Activated naive CD4-positive, alpha-beta T cell treated with Interleukin-2 at 50 U/mL for 16 hours (primary cell): ENCODE results near the gene MAPKAPK2.
"Not testable (repeated sequence)": the region's sequence is repeated elsewhere in the genome, so short reads cannot be mapped to it uniquely, and the experiment has no call there.

Experiments used
- DNase-seq: peaks from one replicate; pipeline ENCODE4 v3.0.0-alpha.2; 2020

MAPKAPK2 gene

DNA sequence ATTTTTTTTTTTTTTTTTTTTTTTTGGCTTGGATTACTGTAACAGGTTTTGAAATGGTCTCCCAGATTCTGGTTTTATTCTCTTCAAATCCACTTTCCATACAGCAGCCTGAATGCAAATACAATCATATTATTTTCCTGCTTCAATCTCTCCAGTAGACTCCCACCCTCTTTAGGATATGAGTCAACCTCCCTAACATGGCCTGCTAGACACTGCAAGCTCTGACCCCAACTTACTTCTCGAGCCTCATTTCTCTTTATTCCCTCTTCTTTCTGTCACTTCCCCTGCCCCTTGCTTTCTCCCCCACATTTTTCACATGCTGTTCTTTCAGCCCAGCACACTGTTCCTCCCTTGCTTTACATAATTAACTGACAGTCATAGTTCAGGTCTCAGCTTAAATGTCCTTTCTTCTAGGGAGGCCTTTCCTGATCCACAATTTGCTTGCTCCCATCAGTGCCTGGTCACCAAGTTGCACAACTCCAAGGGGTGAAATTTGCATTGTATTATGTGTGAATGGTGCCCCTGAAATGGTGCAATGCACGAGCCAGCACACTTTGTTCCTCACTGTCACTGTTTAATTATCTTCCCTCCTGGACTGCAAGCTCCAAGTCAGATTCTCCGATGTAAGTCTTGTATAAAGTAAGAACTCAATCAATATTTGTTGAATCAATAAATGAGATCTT, 63.8 kb downstream of the MAPKAPK2 start:
- DNase-seq = no peak

DNA sequence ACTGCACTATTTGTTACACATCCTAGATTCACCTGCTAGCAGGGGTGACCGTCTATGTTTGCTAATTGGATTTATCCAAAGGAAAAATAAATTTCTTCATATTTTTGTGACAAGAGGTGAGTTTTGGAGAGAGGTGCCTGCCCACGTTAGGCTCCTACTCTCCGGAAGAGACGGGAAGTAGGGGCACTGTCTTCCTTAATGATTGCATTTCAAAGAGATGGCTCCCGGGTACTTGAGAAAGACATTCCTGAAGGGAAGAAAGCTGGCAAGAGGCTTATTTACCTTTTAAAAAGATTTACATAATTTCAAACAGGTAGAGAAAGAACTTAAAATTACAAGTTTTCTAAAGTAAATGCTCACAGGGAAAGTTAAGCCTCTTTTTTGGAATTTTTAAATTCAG, 67.2 kb downstream of the MAPKAPK2 start:
- DNase-seq = no peak

DNA sequence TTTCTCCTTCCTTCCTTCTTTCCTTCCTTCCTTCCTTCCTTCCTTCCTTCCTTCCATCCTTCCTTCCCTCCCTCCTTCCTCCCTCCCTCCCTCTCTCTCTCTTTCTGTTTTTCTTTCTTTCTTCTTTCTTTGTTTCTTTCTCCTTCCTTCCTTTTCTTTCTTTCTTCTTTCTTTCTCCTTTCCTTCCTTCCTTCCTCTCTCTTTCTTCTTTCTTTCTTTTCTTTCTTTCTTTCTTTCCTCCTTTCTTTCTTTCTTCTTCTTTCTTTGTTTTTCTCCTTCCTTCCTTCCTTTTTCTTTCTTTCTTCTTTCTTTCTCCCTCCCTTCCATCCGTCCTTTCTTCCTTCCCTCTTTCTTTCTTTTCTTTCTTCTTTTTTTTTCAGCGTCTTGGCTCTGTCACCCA, 67.8 kb downstream of the MAPKAPK2 start:
- no peak for DNase-seq

DNA sequence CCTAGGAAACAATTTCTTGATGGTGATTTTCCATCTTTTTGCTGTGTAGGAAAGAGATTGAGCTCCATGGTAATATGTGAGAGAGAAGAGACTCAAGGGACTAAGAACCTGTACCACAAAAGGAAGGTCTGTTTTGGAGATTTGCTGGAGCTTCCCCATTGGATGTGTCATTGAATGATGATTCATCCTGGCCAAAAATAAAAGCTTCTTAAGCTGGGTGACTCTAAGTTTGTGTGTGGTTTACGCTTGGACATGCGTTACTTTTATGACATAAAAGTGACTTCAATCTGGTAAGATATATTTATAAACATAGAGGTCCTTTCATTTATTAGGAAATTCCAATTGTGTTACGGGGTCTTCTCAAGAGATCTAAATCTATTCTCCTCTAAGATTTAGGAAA, 68.4 kb downstream of the MAPKAPK2 start:
- no peak for DNase-seq

DNA sequence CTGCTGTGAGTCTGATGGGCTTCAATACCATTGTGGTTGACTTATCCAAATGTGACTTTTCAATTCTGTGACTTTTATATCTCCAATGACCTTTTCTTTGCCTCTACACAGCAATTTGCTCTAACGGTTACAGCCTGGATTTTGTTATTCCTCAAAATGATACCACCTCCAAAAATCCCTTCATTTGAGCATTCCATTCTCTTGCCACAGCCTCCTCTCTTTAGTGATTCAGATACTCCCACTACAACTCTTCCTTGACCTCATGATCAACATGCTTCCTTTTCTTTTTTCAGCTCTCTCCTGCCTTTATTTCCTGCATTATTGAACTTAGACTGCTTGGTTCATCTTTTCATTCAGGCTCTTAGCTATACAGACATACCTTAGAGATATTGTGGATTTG, 69.3 kb downstream of the MAPKAPK2 start:
- no peak for DNase-seq

DNA sequence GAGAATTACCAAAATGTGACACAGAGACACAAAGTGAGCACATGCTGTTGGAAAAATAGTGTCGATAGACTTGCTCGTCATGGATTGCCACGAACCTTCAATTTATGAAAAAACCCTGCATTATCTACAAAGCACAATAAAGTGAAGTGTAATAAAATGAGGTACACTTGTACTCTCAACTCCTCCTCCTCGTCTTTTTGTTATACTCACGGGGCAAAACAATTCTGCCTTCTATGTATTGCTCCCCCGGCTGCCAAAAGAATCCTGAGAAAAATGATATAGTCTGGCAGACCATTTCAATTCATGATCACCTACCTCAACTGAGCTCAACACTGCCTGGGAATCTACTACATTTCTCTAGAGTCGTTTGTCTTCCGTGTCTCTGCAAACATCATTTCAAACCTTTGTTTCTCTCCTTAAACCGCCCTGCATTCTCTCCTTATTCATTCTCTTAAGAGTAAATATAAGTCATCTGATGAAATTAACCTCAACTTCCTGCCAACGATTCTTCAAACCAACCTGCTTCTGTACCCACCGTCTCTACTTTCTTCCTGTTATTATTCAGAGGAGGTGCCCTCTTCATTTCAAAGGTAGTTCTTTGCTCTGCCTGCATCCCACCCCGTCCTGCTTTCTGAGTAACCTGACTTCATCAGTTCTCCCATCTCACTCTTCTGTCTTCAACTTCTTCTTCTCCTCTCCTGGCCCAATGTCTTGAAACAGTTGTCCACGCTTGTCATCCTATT, 73.0 kb downstream of the MAPKAPK2 start:
- peak; percentile 34 for DNase-seq

DNA sequence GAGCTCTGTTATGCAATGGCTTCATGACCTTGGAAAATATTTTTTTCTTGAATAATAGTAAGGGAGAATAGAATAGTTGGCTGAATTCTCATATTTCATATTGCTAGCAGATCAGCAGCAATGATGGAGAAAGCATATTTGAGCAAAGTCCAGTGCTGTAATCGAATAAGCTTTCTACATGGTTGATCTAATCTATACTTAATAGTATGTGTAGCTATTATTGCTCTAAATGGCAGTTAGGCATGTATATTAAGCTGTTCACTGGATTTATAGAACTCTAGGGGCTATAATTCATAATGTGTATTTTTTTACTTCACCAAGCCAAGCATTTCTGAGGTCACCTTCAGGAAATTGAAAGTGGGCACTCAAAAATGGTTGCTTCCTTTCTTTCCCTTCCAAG, 75.9 kb downstream of the MAPKAPK2 start:
- DNase-seq = no peak

DNA sequence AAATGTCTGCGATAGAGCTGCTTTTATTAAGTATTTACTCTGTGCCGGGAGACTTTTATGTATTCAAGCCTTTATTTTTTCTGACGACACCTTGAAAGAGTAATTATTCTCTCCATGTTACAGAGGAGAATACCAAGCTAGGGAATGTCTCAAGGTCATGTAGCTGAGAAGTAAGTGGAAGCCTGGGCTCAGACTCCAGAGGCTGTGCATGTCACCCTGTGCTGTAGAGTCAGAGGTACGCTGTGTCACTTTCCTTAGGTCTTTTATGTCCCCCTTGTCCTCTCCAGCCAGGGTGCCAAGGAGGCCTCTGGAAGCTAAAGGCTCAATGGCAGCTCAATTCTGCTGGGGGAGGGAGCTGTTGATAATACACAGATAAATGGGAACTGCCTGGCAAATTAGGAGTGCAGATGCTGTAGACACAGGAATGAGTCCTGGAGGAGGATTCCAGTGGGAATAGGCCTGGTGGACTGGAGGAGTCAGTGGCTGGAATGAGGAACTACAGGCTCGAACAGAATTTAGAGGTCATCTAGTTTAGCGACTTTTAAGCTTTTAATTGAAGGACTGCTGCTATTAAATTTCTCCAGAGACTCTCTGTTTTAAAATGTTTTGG, 76.6 kb downstream of the MAPKAPK2 start:
- no peak for DNase-seq

DNA sequence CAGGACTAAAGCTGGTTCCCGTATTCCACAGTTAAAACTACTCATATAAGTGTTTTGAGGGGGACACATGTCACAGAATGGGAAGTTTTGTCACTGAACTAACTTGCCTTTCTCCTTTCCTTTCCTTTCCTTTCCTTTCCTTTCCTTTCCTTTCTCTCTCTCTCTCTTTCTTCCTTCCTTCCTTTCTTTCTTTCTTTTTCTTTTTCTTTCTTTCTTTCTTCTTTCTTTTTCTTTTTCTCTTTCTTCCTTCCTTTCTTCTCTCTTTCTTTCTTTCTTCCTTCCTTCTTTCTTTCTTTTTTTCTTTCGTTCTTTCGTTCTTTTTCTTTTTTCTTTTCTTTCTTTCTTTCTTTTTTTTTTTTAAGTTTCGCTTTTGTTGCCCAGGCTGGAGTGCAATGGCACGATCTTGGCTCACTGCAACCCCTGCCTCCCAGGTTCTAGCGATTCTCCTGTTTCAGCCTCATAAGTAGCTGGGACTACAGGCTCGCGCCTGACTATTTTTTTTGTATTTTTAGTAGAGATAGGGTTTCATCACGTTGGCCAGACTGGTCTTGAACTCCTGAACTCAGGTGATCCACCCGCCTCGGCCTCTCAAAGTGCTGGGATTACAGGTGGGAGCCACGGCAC, 78.1 kb downstream of the MAPKAPK2 start:
- DNase-seq = not testable (repeated sequence)

DNA sequence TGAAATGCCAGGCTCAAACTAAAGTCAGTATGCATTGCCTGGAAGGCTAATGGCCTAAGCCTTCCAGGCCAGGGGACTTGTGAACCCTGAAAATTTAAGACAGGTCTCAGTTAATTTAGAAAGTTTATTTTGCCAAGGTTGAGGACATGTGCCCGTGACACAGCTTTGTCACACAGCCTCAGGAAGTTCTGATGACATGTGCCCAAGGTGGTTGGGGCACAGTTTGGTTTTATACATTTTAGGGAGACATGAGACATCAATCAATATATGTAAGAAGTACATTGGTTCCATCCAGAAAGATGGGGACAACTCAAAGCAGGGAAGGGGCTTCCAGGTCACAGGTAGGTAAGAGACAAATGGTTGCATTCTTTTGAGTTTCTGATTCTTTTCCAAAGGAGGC, 81.1 kb downstream of the MAPKAPK2 start:
- not testable (repeated sequence) for DNase-seq

DNA sequence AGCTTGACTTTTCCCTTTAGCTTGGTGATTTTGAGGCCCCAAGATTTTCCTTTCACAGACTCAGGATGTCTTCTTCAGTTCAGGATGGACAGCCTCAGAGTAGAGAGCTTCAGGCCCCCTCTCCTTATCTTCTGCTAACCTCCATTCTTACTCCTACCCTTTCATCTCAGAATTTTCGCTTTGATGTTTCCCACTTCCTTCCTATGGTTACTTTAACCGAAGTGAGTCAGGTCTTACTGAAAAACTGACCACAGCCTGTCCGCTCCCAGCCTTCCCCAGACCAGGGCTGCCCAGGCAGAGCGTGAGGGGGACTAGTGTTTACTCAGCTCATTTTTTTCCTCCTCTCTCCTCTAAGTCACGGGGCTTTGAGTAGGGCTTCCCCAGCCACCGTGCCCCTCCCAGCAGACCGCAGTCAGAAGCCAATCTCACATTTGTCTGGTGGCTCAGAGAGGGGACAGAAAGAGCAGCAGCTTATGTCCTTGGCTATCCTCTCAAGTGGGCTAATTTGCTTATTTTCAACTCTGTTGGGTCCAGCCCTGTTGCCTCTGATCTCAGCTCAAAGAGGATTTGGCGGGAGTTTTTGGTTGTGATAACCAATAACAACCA, 81.6 kb downstream of the MAPKAPK2 start:
- DNase-seq = peak; percentile 70

DNA sequence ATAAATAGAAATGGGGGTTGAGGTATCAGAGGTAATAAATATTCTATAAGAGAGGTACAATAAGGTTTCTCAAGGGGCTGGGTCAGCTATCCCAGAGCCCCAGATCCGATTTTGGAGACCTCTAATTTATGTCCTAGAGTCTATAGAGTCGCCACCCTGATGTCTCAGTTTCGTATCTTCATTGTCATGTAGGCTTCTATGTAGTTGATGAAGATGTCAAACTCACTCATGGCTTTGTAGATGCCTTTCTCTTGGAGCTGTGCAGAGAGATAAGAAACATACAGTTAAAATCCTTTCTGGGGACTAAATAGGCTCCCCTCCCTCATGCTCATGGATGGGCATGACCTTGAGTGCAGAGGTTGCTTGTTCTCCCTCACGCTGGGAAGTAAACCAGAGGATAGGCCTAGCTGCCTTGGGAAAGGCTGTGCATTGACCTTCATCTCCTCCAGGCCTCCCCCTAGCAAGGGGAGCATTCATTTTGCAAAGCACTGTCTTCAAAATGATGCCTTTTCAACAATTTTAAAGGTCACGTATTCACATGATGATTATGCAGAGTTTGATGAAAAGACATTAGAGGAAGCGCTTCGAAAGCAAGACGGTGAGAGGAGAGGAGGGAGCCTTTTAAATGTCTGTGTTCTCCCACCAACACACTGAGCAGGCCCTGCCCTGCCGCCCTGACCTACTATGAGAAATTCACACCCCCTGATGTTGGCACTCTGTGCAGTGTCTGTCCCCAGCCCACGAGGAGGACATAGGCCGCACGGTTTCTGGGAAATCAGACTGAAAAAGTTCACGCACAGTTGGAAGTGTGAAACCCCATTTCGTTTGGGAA, 84.0 kb downstream of the MAPKAPK2 start:
- no peak for DNase-seq

DNA sequence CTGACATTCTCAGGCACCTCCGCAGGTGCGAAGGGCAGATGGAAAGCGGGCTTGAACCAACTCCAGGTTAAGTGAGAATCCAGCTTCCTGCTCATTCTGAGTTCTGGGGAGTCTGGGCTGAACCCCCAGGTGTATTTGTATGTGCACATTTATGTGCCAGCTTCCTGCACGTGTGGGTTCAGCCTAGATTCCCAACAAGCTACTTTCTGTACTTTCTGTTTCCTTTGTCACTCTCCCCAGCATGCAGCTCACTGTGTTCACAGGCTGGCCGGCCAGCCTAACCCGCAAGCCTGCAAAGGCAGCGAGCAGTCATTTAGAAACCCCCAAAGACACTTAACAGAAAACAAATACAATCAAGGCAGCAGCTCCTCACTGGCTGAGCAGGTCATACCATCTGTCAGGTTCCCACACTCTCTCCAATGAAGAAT, 84.6 kb downstream of the MAPKAPK2 start:
- peak; percentile 66 for DNase-seq

DNA sequence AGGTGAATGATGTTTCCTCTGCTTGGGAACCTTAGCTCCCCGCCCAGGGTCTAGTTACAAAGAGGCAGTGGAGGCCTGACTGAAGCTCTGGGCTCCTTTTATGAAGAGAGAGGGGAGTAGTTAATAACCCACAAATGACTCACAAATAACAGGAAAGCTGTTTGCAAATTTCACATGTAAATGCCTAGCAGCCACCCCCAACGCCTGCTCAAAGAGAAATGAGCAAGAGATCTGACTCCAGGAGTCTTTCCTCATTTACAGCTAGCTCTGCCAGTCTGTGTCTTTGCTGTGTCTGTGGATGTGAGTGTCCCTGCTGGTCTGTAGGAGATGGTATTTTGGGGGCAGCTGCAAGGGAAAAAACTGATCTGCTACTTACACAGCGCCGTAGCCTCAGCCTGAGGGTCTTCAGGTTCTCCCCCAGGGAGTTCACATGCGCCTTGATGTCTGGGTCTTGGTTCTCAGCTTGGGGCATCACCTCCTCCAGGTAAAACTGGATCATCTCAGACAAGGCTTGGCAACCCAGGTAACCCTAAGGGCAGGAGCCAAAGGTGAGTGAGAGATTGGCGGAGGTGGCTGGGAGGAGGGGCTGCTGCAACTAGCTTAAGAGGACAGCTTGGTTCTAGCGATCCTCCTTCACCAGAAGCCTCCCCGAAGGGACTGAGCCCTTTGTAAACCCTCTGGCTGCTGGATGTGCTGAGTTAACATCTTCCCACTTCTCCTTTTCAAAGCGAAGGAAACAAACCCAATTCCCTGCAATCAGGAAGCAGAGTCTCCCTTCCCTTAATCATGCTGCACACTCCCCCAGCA, 86.0 kb downstream of the MAPKAPK2 start, which contains the start of gene IL19:
Gene IL19, plus strand, starts transcription at position 243 of the 807 bp plus-strand sequence. CDS start 65,890 bp downstream, outside the sequence.
- no peak for DNase-seq

DNA sequence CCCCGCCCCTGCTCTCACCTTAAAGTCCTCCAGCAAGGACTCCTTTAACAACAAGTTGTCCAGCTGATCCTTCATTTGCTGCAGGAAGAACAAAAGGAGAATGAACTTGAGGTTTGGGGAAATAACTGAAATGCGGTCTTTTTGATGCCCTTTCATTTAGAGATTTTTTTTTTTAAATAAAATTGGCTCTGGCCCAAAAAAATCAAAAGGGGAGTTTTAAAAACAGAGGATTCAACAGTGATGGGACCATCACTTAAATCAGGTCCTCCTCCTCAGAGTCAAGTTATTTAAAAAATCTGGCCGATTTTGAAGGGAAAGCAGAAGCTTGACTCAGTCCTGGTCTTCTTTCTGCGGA, 86.6 kb downstream of the MAPKAPK2 start:
- no peak for DNase-seq

DNA sequence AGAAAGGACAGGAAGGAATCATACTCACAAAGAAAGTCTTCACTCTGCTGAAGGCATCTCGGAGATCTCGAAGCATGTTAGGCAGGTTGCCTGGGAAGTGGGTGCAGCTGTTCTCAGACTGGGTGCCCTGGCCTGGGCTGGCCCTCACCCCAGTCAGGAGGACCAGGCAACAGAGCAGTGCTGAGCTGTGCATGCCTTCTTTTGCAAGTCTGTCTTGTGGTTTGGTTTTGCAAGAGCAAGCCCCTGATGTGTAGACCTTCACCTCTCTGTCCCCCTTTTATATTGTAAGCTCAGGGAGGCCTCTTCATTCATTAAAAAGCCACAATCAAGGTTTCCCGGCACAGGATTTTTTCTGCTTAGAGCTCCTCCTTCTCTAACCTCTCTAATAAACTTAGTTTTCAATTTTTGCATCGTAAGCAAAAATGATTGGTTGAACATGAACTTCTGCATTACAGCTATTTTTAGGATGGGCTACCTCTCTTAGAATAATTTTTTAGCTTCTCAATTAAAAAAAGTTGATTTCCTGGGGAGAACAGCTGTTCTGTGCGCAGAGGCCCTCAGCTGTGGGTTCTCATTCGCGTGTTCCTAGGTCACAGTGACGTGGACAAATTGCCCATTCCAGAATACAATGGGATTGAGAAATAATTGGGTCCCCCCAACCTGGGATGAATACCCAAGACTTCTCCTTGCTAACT, 87.7 kb downstream of the MAPKAPK2 start, which contains the start of gene IL10:
Gene IL10, minus strand, starts transcription at position 252 of the 695 bp plus-strand sequence. Its CDS starts 59 bp downstream, at position 193.
- no peak for DNase-seq

DNA sequence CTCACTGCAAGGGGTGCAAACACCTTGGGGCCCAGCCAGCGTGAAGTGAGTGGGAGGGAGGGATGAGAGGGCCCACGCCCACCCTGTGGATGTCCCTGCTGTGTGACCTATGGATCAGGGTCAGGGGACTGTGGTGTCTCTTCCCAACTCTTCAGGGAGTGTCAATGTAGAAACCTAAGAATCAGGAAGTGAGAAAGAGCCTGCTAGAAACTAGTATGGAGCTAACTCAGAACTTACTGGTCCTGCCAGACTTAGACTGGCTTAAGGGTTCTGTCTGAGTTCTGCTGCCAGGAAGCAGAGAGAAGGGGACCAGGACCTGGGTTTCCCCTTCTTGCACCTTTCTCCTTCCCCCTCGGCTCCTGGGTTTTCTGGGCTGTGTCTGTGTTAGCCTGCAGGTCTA, 89.4 kb downstream of the MAPKAPK2 start:
- no peak for DNase-seq

DNA sequence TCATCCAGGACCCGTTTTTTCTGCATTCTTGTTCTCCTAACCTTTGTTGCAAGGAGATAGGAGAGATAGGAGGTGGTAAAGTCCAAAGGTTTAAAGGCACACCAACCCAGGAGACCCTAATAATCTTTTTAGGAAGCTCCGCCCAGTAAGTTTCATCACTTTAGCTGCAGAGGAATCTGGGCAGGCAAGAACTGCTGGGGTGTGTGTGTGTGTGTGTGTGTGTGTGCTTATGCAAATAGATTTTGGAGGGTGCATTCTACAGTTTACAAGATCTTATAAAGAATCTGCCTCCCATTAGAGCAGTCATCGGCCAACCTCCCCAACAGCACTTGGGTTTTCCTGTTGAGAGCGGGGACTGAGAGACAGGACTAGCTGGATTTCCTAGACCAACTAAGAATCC, 91.5 kb downstream of the MAPKAPK2 start:
- DNase-seq = no peak

DNA sequence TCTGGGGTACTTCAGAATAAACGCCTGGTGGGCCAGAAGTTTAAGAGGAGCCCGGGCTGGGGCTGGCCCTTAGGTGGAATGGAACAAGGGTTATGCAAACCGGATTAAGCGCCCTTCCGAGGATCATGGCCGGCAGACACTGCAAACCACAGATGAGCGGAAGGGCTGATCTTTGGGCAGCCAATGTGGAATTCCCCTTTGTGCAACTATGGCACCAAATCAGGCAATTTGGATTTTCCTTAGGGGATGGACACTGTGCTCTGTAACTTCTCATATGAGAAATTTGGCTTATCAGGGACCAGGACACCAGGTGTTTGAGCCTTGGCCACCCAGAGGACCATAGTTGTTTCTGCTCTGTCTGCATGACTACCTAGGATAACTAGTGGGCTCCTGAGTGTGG, 93.3 kb downstream of the MAPKAPK2 start:
- no peak for DNase-seq

DNA sequence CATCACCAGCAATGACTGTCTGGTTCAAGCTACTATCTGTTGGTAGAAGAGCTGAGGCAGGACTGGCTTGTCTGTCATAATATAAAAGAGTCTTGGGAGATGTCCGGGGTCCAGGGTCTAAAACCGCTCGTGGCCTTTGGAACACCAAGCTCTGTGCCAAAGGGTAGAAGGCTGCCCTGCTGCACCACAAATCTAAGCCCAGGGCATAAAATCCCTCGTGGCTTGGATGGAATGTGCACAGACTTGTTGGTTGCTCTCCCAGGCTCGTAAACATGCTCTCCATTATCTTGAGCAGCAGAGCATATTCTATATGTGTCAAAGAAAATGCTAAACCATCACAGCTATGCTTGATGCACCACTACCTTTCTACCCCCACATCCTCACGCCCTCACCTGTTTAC, 94.2 kb downstream of the MAPKAPK2 start:
- not testable (repeated sequence) for DNase-seq

DNA sequence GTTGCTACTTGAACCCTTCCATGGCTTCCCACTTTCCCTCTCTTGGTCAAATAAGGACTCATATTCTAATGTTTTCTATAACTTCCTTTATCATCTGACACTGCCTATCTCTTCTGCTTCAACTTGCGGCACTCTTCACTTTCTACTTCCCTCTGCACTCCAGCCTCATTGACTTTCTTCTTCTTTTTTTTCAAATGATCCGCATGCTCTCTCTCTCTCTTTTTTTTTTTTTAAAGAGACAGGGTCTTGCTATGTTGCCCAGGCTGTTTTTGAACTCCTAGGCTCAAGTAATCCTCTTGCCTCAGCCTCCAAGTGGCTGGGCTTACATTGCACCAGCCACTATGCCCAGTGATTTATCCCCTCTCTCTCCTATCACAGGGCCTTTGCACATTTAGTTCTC, 94.9 kb downstream of the MAPKAPK2 start:
- no peak for DNase-seq
